K562 (cell line): Measurements from ENCODE around the gene GLI3. TPM values are rescaled to one million over a fixed set of nuclear protein-coding genes. Genes with fewer than 3 reads are reported as not detected.

Experiments
- ATAC-seq: fragments of 200-7000 bp; cut with Tn5 transposase; 3 replicates; pipeline ENCODE4 v1.9.1; 2020; ENCODE audit warnings: moderate library complexity
- BruUV-seq: library from RNA; stranded (reverse); fragments of 400-500 nt; replicated peaks from 2 replicates; lab custom pipeline; 2021; lab: Mats Ljungman, UMichigan
- CTCF ChIA-PET: fragments of 300-600 bp; formaldehyde crosslinking; extraction: SDS; loops from one replicate; lab custom pipeline; 2021; ENCODE audit warnings: low intra/inter-chr PET ratio; lab: Yijun Ruan, JAX
- POLR2A ChIA-PET: fragments of 300-600, 350-650 bp; sonication (Branson Sonifier 250); formaldehyde crosslinking; extraction: SDS; loops from one replicate; lab custom pipeline; 2021; ENCODE audit warnings: antibody characterized with exemption, inconsistent platforms; lab: Yijun Ruan, JAX
- DNase-seq, 4 experiments: peaks; one replicate each; pipeline versions ENCODE4 v3.0.0 to v3.0.0-alpha.2; 2011 to 2018; ENCODE audit warnings: low spot score in 3 of 4, mixed read lengths in 3 of 4; ENCODE audit errors: extremely low read depth in 1 of 4
- FAIRE-seq: peaks from 2 replicates; lab custom pipeline; 2011; peaks lifted over from hg19 to GRCh38; lab: Jason Lieb, UNC
- H2AFZ ChIP-seq: 2 replicates; pipeline ENCODE4 v1.6.0; 2011; ENCODE audit warnings: low read depth, low read length, control low read depth, inconsistent platforms
- H3K27ac ChIP-seq: fragments of 200-600 bp; 3 replicates; pipeline ENCODE4 v1.8.0; 2011; ENCODE audit warnings: low read depth, mild to moderate bottlenecking, control low read depth, inconsistent platforms, low read length, moderate library complexity, mixed read lengths; ENCODE audit errors: extremely low read depth
- H3K27me3 ChIP-seq, 2 experiments: fragments of 300-600 bp in 1 of 2; 2 replicates in 1 of 2; 3 replicates in 1 of 2; pipeline versions ENCODE4 v1.6.0 to v1.8.0; 2011; ENCODE audit warnings: inconsistent platforms in 2 of 2, low read length in 2 of 2, mild to moderate bottlenecking in 1 of 2, mixed read lengths in 1 of 2, moderate library complexity in 1 of 2; ENCODE audit not compliant: control insufficient read depth in 2 of 2, insufficient read depth in 2 of 2
- H3K36me3 ChIP-seq: fragments of 300-600 bp; 3 replicates; pipeline ENCODE4 v1.8.0; 2011; ENCODE audit warnings: mild to moderate bottlenecking, low read length, inconsistent platforms; ENCODE audit not compliant: control insufficient read depth, insufficient read depth
- H3K4me1 ChIP-seq, 2 experiments: fragments of 200-600 bp in 1 of 2; replicated peaks in 1 of 2; 2 replicates in 1 of 2; 3 replicates in 1 of 2; pipeline versions ENCODE4 v1.5.1 to v1.8.0; 2011; ENCODE audit warnings: inconsistent platforms in 2 of 2, low read length in 2 of 2, mild to moderate bottlenecking in 1 of 2, mixed read lengths in 1 of 2, moderate library complexity in 1 of 2; ENCODE audit not compliant: control insufficient read depth in 2 of 2, insufficient read depth in 2 of 2
- H3K4me2 ChIP-seq: 2 replicates; pipeline ENCODE4 v1.6.1; 2011; ENCODE audit warnings: low read length, control low read depth, inconsistent platforms, mixed read lengths; ENCODE audit not compliant: insufficient read depth
- H3K4me3 ChIP-seq: fragments of 200-600 bp; sonication (generic), shearing (Covaris generic); 2 replicates; pipeline ENCODE4 v1.5.1; 2016; ENCODE audit warnings: control low read depth, inconsistent platforms
- H3K79me2 ChIP-seq: fragments of 200-600 bp; 3 replicates; pipeline ENCODE4 v1.8.0; 2011; ENCODE audit warnings: low read length, inconsistent platforms; ENCODE audit not compliant: control insufficient read depth, insufficient read depth
- H3K9ac ChIP-seq, 2 experiments: 2 replicates each; pipeline versions ENCODE4 v1.6.0 to v1.6.1; 2011; ENCODE audit warnings: low read depth in 2 of 2, low read length in 2 of 2, control low read depth in 1 of 2, inconsistent platforms in 1 of 2, mild to moderate bottlenecking in 1 of 2, mixed read lengths in 1 of 2; ENCODE audit not compliant: insufficient read depth in 1 of 2
- H3K9me1 ChIP-seq: one replicate; pipeline ENCODE4 v1.6.0; 2011; ENCODE audit warnings: inconsistent platforms, mild to moderate bottlenecking, low read length, moderate library complexity; ENCODE audit not compliant: control insufficient read depth, insufficient read depth
- H3K9me3 ChIP-seq: replicated peaks from 2 replicates; pipeline ENCODE4 v1.5.1; 2011; ENCODE audit warnings: low read depth, low read length, inconsistent platforms; ENCODE audit not compliant: control insufficient read depth, insufficient read depth
- H4K20me1 ChIP-seq: replicated peaks from 2 replicates; pipeline ENCODE4 v1.6.1; 2011; ENCODE audit warnings: low read length, inconsistent platforms, mixed read lengths; ENCODE audit not compliant: control insufficient read depth, insufficient read depth
- FOXJ2 ChIP-seq: fragments of 200-800 bp; sonication (Bioruptor generic); IDR thresholded peaks from 2 replicates; pipeline ENCODE4 v1.6.1; 2016; ENCODE audit warnings: missing genetic modification characterization, missing compliant biosample characterization
- GABPA ChIP-seq: fragments of 200-800 bp; sonication (Bioruptor generic); conservative IDR thresholded peaks from 2 replicates; pipeline ENCODE4 v1.6.1; 2016; ENCODE audit warnings: low read depth, missing genetic modification characterization, missing compliant biosample characterization
- KDM4B ChIP-seq, 2 experiments: fragments of 450-650 bp in 1 of 2; sonication (generic) in 1 of 2; IDR thresholded peaks; 2 replicates each; pipeline ENCODE4 v1.6.1; 2016 to 2017; ENCODE audit warnings: borderline replicate concordance in 2 of 2, antibody characterized with exemption in 1 of 2, low read depth in 1 of 2, mild to moderate bottlenecking in 1 of 2
- SRSF7 ChIP-seq: fragments of 200-400 bp; formaldehyde crosslinking; optimal IDR thresholded peaks from 2 replicates; pipeline ENCODE3; 2017; ENCODE audit warnings: mild to moderate bottlenecking, low read depth, low read length
- ZNF146 ChIP-seq: IDR thresholded peaks from one replicate; pipeline ENCODE4 v1.6.1; 2018; ENCODE audit warnings: missing compliant biosample characterization; ENCODE audit not compliant: unreplicated experiment
- ZNF609 ChIP-seq: sonication (generic); formaldehyde crosslinking; IDR thresholded peaks from 2 replicates; pipeline ENCODE4 v1.8.1; 2023; ENCODE audit warnings: missing genetic modification reagents, mild to moderate bottlenecking, borderline replicate concordance
- ZNF695 ChIP-seq: fragments of 450-650 bp; formaldehyde crosslinking; IDR thresholded peaks from 2 replicates; pipeline ENCODE4 v1.4.0; 2020; ENCODE audit warnings: mild to moderate bottlenecking, moderate library complexity
- WGBS: fragments of 100-300 bp; shearing (Covaris generic); methylation state at CpG from one replicate; pipeline ENCODE4 v1.1.6; 2016; ENCODE audit warnings: low coverage, mixed read lengths; ENCODE audit not compliant: insufficient coverage; ENCODE audit errors: missing lambda C conversion rate; 5-methylcytosine and 5-hydroxymethylcytosine counted together
- in situ Hi-C: fragments of 300-500 bp; cut with MboI; formaldehyde crosslinking; loops from 4 replicates; pipeline ENCODE4 v1.15.0; 2018; ENCODE audit warnings: inconsistent platforms, mixed read lengths
- intact Hi-C: fragments of 100-400 bp; cut with micrococcal nuclease; formaldehyde crosslinking; loops from 2 replicates; pipeline ENCODE4 v1.14.2; 2022
- polyA plus RNA-seq, 8 experiments: library from polyadenylated mRNA; depleted of rRNA in 4 of 8; stranded (reverse) in 5 of 8; unstranded in 3 of 8; fragments of >200 nt; fragmentation: Nextera tagmentation in 2 of 8; fragmentation: Illumina TruSeq in 1 of 8; extraction: Ambion mirVana in 2 of 8; extraction: Trizol in 1 of 8; gene quantifications; 2 replicates each; pipeline versions ENCODE4 v1.2.1 to v1.2.3, GENCODE V29; 2011 to 2014; ENCODE audit warnings: inconsistent platforms in 1 of 8, missing spikeins in 1 of 8
- total RNA-seq, 7 experiments: library from RNA; depleted of rRNA in 6 of 7; stranded (reverse); fragments of >200 nt in 6 of 7; fragmentation: Illumina TruSeq in 2 of 7; extraction: Trizol in 2 of 7; gene quantifications; 2 replicates each; pipeline versions ENCODE4 v1.2.1 to v1.2.3, GENCODE V29; 2011 to 2021; ENCODE audit warnings: low replicate concordance in 1 of 7

GLI3 gene
- total and polyA plus RNA-seq, 9 of the 15 experiments (the other 6 are each of a cell fraction or from before 2014, with no cell fraction given), result 0.01 to 0.18 (median 0.07) TPM; not detected in 6

- TF ChIP-seq ZNF609 (no peak), ZNF695 (CRISPR knock-in tag) (no peak), FOXJ2 (tag) (no peak), ZNF146 (CRISPR knock-in tag) (no peak), SRSF7 (no peak), KDM4B (IDR thresholded peaks at IDR 0.05; ENCODE audit: borderline replicate concordance in 2 of 2, low read depth in 1 of 2) (no peak)
- TF ChIP-seq, all 486 proteins: peak for 0
These were observed 152.7 kb downstream of the GLI3 start (continued) for GRCh38 chr7:42084263-42084662.

DNA sequence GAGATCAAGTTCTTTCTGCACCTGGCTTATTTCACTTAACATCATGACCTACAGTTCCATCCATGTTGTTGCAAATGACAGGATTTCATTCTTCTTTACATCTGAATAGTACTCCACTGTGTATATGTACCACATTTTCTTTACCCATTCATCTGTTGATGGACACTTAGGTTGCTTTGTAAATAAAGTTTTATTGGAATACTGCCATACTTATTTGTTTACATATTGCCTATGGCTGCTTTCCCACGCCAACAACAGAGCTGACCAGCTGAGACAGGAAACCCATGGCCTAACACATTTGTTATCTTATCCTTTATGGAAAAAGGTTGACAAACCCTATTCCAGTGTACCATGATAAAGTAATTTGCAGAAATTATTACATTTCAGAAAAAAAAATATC lies 153.7 kb downstream of the GLI3 start:
- no peaks in the 10 kb centered on the region for H3K4me1 ChIP-seq
- no peaks in the 10 kb centered on the region for H3K79me2 ChIP-seq
- FAIRE-seq, result no peak
- H2AFZ ChIP-seq, result no peak overlapping the region
- no peak overlapping the region for H3K9ac ChIP-seq
- no peaks in the 10 kb centered on the region for H3K9me3 ChIP-seq
- WGBS, result 0% methylated on average over 1 of the region's 1 CpG
- H3K4me2 ChIP-seq, result no peak overlapping the region
- intact Hi-C loops (no loop called here), in situ Hi-C loops (no loop called here)
- ChIA-PET CTCF (no interaction called here), POLR2A (no interaction called here)
- H3K36me3 ChIP-seq, result no peaks in the 10 kb centered on the region
- H3K27me3 ChIP-seq, result peaks cover 0 to 5% of the 10 kb centered on the region in 2 experiments; a peak in 3 of 5 replicates
- BruUV-seq, result no TSS peak
- H3K27ac ChIP-seq, result no peak overlapping the region
- no peaks in the 10 kb centered on the region for H4K20me1 ChIP-seq
- DNase-seq, result no peak
- H3K4me3 ChIP-seq, result no peak overlapping the region
- no peaks in the 10 kb centered on the region for H3K9me1 ChIP-seq
- no peak for ATAC-seq
- TF ChIP-seq GABPA (tag), result no peak
